Adipocyte (in vitro differentiated cells): Measurements from ENCODE around the gene HOXD10.

Experiments used
- DNase-seq: peaks from one replicate; pipeline ENCODE4 v3.0.0-alpha.2; 2015; ENCODE audit warnings: low read depth
- H3K27me3 ChIP-seq: replicated peaks from 2 replicates; pipeline ENCODE4 v1.7.0; 2013; ENCODE audit warnings: mild to moderate bottlenecking, low read length, moderate library complexity; ENCODE audit not compliant: control insufficient read depth, insufficient read depth
- H3K36me3 ChIP-seq: 2 replicates; pipeline ENCODE4 v1.7.0; 2013; ENCODE audit warnings: low read length, mild to moderate bottlenecking, moderate library complexity; ENCODE audit not compliant: control insufficient read depth, insufficient read depth, severe bottlenecking
- H3K4me1 ChIP-seq: 2 replicates; pipeline ENCODE4 v1.7.0; 2013; ENCODE audit warnings: mild to moderate bottlenecking, low read length, moderate library complexity; ENCODE audit not compliant: control insufficient read depth, insufficient read depth
- H3K4me3 ChIP-seq: 2 replicates; pipeline ENCODE4 v1.7.0; 2013; ENCODE audit warnings: mild to moderate bottlenecking, low read length, moderate library complexity
- H3K9ac ChIP-seq: 2 replicates; pipeline ENCODE4 v1.7.0; 2013; ENCODE audit warnings: mild to moderate bottlenecking, low read length, moderate library complexity
- H3K9me3 ChIP-seq: 2 replicates; pipeline ENCODE4 v1.7.0; 2013; ENCODE audit warnings: mild to moderate bottlenecking, low read length, moderate library complexity; ENCODE audit not compliant: control insufficient read depth

HOXD10 gene

DNA sequence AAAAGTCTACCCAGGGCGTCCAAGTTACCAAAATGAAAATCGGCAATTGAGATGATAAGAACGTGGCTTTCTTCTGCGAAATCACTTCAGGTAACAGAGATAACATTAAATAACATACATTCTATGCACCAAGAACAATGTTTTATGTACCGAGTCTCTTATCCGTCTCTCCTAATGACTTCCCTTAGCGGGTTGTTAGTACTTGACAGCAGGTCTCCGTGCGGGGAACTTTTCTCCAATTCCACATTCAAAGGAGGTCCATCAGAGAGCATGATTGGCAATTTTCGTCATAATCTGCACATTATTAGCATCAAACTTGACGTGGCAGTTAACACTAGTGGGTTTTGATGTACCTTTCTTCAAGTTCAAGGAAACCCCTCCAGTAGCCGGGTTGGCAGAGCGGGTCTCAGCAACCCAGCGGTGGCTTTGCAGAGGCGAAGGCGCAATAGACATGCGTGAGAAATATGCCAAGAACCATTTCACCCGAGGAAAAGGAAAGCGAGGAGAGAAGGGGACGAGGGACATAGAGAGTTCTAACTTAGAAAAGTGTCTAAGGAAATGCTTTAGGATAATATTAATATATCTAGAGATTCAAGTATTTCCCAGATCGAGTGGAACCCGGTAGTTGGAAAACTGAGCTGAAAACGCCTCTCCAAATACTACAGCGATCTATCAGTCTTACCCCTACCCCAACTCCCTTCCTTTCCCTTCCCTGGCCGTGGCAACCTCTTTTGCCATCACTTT lies 37.9 kb upstream of the HOXD10 start:
- DNase-seq, result no peak
- H3K4me3 ChIP-seq, result peak overlapping the region; percentile 17
- peaks cover 90% of the 10 kb centered on the region for H3K27me3 ChIP-seq
- peaks cover 30% of the 10 kb centered on the region for H3K9me3 ChIP-seq
- H3K9ac ChIP-seq, result no peak overlapping the region
- H3K36me3 ChIP-seq, result no peaks in the 10 kb centered on the region
- no peaks in the 10 kb centered on the region for H3K4me1 ChIP-seq

DNA sequence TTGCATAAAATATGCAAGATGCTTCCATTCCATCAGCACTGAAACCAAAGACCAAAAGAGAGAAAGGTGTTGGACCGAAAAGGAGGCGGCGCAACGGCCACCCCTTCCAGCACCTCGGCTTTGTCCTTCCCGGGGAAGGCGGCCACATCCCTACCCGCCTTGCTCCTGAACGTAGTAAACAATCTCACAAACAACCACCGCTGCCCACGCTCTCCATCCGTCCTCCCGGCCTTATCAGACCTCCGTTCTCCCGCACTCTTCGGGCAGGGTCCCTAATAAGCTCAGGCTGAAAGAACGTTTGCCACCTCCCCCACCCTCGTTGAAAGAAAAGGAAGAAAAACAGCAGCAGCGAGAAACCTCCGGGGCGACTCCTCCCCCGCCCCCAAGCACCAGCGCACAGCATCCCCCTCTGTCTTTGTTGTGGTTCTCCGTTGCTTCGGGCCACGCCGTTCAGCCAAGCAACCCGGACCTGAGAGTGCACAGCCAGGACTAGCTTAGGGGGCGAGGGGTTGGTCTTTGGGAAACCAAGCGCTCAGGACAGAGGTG lies 37.2 kb upstream of the HOXD10 start:
- Histone ChIP-seq H3K4me1 (no peaks in the 10 kb centered on the region), H3K9ac (no peak overlapping the region), H3K9me3 (peaks cover 32% of the 10 kb centered on the region), H3K4me3 (peak overlapping the region; percentile 17), H3K36me3 (no peaks in the 10 kb centered on the region), H3K27me3 (peaks cover 92% of the 10 kb centered on the region)
- DNase-seq, result no peak

DNA sequence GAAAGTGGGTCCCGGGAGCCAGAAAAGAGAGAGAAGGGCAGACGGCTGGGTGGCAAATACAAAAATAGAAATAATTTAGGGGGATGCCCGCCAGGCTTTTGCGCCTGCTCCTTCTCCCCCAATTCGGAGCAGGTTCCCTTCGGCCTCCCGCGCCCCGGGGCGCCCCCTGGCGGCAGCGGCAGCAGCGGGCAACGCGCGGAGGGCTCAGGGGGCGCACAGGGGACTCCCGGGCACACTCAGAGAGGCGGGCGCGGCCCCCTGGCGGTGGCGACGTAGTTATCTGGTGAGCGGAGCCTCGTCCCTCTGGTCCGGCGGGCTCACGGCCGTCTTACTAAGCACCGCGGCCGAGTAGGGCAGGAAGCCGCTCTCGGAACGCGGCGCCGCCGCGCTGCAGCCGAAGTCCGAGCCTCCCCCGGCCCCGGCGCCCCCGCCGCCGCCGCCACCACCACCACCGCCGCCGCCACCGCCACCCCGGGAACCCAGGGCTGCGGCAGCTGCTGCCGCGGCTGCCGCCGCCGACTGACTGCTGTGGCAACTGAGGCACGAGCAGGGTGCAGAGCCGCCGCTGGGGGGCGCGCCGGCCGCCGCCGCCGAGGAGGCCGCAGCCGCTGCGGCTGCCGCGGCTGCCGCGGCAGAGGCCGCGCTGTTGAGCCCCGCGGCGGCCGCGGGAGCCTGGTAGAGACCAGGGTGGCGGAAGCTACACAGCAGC lies 36.6 kb upstream of the HOXD10 start:
- peaks cover 92% of the 10 kb centered on the region for H3K27me3 ChIP-seq
- DNase-seq, result peak; percentile 71
- H3K9ac ChIP-seq, result no peak overlapping the region
- no peaks in the 10 kb centered on the region for H3K4me1 ChIP-seq
- no peaks in the 10 kb centered on the region for H3K36me3 ChIP-seq
- H3K4me3 ChIP-seq, result peak overlapping the region; percentile 52
- H3K9me3 ChIP-seq, result peaks cover 32% of the 10 kb centered on the region

DNA sequence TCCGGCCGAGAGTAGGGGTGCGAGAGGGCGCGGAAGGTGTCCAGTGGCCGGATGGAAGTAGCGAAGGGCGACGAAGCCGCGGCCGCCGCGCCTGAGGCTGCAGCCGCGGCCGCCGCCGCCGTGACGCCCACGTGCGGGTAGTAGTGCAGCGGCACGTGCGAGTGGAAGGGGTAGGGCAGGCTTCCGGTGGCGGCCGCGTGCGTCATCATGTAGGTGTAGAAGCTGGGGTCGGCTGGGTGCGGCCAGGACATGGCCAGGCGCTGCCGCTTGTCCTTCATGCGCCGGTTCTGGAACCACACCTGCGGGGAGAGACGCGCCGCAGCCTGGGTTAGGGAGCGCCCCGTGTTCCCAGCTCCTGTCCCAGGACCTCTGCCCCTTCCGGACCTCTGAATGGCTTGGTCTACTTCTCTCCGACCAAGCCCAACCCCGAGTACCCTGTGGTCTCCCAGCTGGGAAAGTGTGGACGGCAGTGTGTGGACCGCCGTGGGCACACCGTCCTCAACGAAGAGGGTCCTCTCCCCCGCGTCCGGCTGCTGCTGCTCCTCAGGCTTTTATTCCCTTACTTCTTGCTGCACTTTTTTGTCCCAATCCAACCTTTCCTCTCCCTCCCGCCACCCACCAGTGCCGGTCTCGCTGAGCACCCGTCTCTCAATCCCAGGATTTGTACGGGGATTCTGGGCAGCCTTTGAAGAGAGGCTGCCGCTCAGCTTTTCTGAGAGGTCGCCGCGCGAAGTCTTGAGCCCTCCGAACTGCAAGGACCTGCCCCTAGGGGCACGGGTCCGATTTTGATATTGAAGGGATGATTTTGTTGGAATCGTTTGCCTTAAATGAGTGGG lies 35.8 kb upstream of the HOXD10 start:
- Histone ChIP-seq H3K4me3 (peak overlapping the region; percentile 37), H3K27me3 (peaks cover 92% of the 10 kb centered on the region), H3K4me1 (no peaks in the 10 kb centered on the region), H3K36me3 (no peaks in the 10 kb centered on the region), H3K9me3 (peaks cover 27% of the 10 kb centered on the region), H3K9ac (no peak overlapping the region)
- DNase-seq, result no peak

DNA sequence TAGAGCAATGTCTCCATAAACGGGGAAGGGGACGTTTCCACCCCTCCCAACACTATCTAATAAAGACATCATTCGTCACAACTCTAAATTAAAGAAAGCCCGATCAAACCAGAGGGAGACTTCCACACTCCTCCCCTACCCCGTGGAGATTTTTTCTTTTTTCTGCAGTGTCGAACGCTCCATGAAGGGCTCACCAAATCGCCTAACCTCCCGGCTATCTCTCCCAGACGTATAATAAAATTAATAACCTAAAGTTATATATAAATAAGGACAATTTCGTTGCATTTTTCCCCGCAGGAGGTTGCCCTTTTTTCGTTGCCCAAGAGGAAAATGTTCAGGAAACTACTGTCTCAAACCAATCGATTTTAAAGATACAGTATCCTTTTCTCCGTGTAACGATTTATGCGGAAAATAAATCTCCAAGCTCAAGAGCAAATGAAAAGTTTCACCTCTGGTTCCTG lies 35.2 kb upstream of the HOXD10 start:
- peaks cover 92% of the 10 kb centered on the region for H3K27me3 ChIP-seq
- no peak overlapping the region for H3K9ac ChIP-seq
- no peaks in the 10 kb centered on the region for H3K4me1 ChIP-seq
- DNase-seq, result no peak
- H3K4me3 ChIP-seq, result no peak overlapping the region
- peaks cover 23% of the 10 kb centered on the region for H3K9me3 ChIP-seq
- H3K36me3 ChIP-seq, result no peaks in the 10 kb centered on the region

DNA sequence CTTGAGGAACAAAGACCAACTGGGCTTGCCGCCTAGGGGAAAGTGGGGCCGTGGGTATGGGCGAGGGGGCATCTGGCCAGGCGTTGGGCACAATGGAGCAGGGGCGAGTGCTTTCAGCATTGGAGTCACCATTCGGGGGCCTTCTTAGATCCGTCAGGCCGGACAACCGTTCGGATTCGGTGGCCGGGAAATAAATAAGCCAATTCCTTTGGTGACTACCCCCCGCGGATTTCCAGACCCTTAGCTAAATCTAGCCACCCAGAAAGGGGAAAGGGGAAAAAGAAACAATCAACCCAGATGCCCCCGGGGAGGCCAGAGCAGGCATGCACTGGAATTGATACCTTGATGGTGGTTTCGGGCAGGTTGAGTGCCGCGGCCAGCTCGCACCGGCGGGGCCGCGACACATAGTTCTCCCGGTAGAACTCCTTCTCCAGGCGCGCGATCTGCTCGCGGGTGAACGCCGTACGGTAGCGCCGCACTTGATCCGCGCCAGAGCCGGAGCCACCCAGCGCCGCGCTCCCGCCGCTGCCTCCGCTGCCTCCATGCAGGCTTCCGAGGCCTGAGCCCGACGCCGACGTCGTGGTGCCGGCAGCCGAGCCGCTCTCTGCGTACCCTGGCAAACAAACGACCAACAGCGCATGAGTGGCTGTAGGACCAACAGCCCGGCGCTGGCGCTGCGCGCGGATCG lies 34.6 kb upstream of the HOXD10 start:
- H3K4me1 ChIP-seq, result no peaks in the 10 kb centered on the region
- peaks cover 92% of the 10 kb centered on the region for H3K27me3 ChIP-seq
- H3K9me3 ChIP-seq, result peaks cover 23% of the 10 kb centered on the region
- H3K9ac ChIP-seq, result no peak overlapping the region
- DNase-seq, result no peak
- H3K36me3 ChIP-seq, result no peaks in the 10 kb centered on the region
- H3K4me3 ChIP-seq, result no peak overlapping the region

DNA sequence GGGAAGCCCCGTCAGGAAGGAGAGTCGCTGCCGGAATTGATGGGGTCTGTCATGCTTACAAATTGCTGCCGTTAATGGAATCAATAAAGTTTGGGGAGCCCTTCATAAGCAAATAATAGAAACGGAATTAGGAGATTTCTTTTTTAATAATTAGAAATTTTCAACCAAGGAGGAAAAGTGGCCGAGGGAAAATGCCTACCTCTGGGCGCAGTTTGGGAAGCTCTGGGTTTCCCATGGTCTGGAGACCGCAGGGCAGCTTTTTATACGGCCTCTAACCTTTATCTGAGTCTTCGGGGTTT lies 34.1 kb upstream of the HOXD10 start:
- H3K4me3 ChIP-seq, result no peak overlapping the region
- DNase-seq, result no peak

DNA sequence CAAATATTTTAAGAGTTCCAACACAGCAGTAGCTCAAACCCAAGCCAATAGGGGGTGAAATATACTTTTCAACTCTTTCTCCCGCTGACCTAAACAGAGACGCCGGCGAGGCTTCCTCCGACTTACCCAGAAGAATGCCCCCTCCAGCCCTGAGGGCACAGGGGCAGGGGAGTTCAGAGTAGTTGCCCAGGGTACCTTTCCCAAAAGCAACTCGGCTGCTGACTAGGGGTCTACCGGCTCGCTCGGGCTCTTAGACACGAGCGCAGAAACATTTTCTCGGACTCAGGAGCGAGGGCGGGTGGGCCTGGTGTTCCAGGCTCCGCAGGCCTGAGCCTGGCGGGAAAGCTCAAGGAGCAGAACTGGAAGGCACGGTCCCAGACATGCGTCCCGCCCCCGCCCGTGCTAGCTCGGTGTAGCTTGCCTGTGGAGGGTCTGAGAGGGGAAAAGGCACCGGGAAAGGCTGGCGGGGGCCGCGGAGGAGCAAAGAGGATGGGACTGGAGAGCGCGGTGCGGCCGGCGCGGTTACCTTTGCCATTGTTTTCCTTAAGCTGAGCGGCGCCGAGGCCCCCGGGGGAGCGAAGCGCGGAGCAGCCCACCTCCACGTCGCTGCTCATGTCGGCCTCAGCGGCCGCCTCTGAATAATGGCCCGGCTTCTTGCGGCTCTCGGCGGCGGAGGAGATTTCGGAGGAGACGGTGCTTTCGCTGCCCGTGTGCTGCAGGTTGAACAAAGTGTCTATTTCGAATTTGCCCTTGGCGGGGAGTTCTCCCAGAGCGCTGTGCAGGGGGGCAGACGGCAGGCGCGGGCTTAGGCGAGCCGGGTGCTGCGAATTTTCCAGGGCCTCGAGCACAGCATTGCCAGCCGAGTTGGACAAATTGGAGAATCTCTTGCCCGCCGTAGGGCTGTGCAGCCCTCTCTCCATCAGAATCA lies 33.5 kb upstream of the HOXD10 start:
- H3K4me3 ChIP-seq, result no peak overlapping the region
- H3K27me3 ChIP-seq, result peaks cover 95% of the 10 kb centered on the region
- no peak overlapping the region for H3K9ac ChIP-seq
- no peak for DNase-seq
- peaks cover 2% of the 10 kb centered on the region for H3K4me1 ChIP-seq
- H3K36me3 ChIP-seq, result no peaks in the 10 kb centered on the region
- H3K9me3 ChIP-seq, result peaks cover 23% of the 10 kb centered on the region

More for the DNA sequence above, 34.1 kb upstream of the HOXD10 start:
- H3K4me1 ChIP-seq, result no peaks in the 10 kb centered on the region
- H3K9me3 ChIP-seq, result peaks cover 23% of the 10 kb centered on the region
- H3K36me3 ChIP-seq, result no peaks in the 10 kb centered on the region
- H3K27me3 ChIP-seq, result peaks cover 92% of the 10 kb centered on the region
- H3K9ac ChIP-seq, result no peak overlapping the region

DNA sequence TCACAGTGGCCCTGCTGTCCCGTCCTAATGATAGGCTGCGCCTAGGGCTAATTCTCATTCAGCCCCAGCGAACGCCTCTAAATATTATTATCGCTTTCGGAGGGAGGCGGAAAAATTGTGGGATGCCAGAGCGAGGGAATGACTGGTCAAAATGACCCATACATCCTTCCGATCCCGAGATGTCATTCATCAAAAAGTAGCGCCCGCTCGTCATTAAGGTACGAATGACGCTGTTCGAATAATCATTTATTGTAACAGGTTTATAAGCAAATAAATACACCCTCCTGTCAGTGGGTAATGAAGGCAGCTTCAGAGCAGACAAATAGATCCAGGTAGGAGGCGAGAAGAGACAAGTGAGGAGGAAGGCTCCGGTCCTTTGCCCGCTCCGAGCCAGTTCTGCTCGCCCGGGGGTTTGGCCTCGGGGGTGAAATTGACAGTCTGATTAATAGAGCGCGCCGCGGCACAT lies 32.7 kb upstream of the HOXD10 start, which contains the start of gene EVX2:
EVX2 (minus strand) TSS at position 167 of the 466 bp plus-strand sequence. CDS start 186 bp downstream, outside the sequence.
- H3K9ac ChIP-seq, result no peak within 1 kb of the TSS
- peaks cover 21% of the 10 kb centered on the region for H3K9me3 ChIP-seq
- no peaks in the 10 kb centered on the region for H3K36me3 ChIP-seq
- no peak for DNase-seq
- peaks cover 3% of the 10 kb centered on the region for H3K4me1 ChIP-seq
- H3K4me3 ChIP-seq, result no peak within 1 kb of the TSS
- H3K27me3 ChIP-seq, result peaks cover 94% of the 10 kb centered on the region

DNA sequence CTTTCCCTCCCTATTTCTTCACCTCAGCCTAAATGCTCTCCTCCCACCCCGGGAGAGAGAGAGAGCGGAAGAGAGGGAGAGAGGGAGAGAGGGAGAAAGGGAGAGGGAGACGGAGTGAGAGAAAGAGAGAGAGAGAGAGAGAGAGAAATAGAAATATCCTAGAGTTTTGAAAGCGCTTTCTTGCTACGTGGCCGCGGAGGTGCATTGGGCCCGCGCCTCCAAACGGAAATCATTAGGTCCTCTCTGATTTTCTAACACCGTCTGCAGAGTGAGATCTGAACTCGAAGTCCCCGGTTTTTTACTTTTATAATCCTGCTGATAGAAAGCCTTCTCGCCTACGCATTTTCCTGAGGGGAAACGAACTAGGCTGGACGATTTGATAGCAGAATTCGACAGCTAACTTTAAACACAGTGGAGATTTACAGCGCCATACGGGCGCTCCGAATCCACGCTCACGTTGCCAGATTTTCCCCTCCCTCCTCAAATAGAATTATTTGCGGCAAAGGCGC lies 31.9 kb upstream of the HOXD10 start:
- no peak overlapping the region for H3K4me3 ChIP-seq
- H3K27me3 ChIP-seq, result peaks cover 94% of the 10 kb centered on the region
- peaks cover 3% of the 10 kb centered on the region for H3K4me1 ChIP-seq
- H3K9ac ChIP-seq, result no peak overlapping the region
- peaks cover 21% of the 10 kb centered on the region for H3K9me3 ChIP-seq
- H3K36me3 ChIP-seq, result no peaks in the 10 kb centered on the region
- DNase-seq, result no peak
